LNCaP clone FGC (cell line): ENCODE results near the gene GPSM1.

Experiments used
- DNase-seq: peaks from one replicate; pipeline ENCODE4 v3.0.0-alpha.2; 2011; ENCODE audit warnings: low read depth
- H3K4me3 ChIP-seq: 2 replicates; pipeline ENCODE4 v1.5.1; 2011; ENCODE audit warnings: mild to moderate bottlenecking, low read depth, low read length, control low read depth
- CTCF ChIP-seq: IDR thresholded peaks from 2 replicates; pipeline ENCODE4 v1.5.1; 2012; ENCODE audit warnings: mild to moderate bottlenecking; ENCODE audit not compliant: control insufficient read depth, insufficient read depth; ENCODE audit errors: extremely low read depth

GPSM1 gene

DNA sequence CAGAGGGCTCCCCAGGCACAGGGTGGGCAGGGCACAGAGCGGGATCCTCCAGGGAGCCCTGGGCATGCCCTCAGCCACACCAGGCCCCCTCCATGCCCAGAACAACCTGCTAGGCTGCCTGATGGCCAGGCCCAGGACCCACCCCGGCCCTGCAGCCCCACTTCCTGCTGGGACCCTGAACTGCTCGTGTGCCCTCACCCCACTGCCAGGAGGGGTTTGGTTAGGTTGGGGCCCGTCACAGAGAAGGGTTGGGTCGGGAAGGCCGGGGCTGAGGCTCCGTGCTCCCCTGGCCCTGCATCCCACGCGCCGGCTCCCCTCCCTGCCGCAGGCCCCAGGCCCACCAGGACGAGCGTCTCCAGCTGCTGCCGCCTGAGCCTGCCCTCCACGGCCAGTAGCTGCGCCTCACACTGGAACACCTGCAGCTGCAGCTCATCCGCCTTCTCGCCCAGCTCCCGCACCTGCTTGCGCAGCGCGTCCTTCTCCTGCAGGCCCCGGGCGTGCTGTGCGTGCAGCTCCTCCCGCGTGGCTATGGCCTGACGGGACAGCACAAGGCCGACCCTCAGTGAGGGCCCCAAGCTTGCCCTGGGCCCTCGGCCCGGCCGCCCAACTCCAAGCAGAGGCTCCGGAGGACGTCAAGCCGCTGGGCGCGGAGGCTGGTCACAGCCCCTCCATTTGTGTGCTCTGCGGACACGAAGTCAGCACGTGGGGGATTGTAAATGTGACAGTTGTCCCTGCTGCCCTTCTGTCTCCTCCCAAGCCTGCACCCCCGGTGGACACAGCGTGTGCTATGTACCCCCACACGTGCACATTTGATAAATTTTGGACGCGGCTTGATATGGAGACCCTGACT is 40.2 kb downstream of the GPSM1 start:
- no peak for TF ChIP-seq CTCF
- no peak overlapping the region for H3K4me3 ChIP-seq
- DNase-seq = no peak

- no peak overlapping the region for H3K4me3 ChIP-seq
- no peak for TF ChIP-seq CTCF
- no peak for DNase-seq
Observed at GRCh38 chr9:136368190-136368589, 40.9 kb downstream of the GPSM1 start.

GRCh38 chr9:136370037-136370436 is 42.7 kb downstream of the GPSM1 start:
- TF ChIP-seq CTCF = no peak
- no peak for DNase-seq
- no peak overlapping the region for H3K4me3 ChIP-seq

- TF ChIP-seq CTCF = no peak
- no peak overlapping the region for H3K4me3 ChIP-seq
- no peak for DNase-seq
Observed at GRCh38 chr9:136370687-136371532, 43.6 kb downstream of the GPSM1 start.

DNA sequence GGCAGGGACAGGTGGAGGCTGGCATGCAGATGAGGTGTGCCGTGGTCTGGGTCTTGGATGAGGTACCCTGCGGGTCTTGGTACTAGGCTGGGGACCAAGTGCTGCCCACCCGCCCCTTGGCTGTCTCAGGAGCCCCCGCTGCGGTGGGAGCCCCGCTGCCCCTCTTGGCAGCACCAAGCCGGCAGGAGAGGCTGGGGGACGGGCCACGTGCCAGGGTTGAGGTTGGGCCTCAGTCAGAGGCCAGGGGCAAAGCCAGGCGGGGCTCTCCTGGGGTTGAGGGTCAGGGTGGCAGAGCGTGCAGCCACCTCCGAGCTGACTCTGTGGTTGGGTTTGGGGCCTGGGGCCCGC is 44.2 kb downstream of the GPSM1 start:
- no peak for TF ChIP-seq CTCF
- no peak overlapping the region for H3K4me3 ChIP-seq
- DNase-seq = no peak

DNA sequence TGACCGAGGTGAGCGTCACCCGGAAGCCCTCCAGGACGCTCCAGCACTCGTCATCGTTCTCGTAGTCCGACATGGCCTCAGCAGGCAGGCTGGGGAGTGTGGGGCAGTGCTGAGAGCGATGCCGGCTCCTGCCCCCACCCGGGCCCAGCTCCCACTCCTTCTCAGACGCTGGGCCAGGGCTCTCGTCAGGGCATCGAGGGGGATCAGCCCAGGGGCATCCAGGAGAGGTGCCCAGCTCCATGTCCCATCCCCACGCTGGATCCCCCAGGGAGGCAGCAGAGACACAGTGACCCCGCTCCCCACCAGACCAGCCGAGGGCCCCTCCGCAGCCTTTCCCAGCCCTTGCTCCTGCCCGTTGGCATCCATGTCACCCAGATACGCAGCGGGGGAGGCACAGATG is 44.7 kb downstream of the GPSM1 start:
- DNase-seq = no peak
- no peak overlapping the region for H3K4me3 ChIP-seq
- TF ChIP-seq CTCF = no peak
